Mesenchymal stem cell (in vitro differentiated cells and primary cell): ENCODE results near the gene PROM2.
"Not testable (repeated sequence)": the region's sequence is repeated elsewhere in the genome, so short reads cannot be mapped to it uniquely, and the experiment has no call there.

Experiments
- DNase-seq: peaks from one replicate; pipeline ENCODE4 v3.0.0-alpha.2; 2013
- H2AFZ ChIP-seq: one replicate; pipeline ENCODE4 v1.6.1; 2013; ENCODE audit warnings: low read depth, mild to moderate bottlenecking, control low read depth, inconsistent platforms, low read length, moderate library complexity
- H2AK5ac ChIP-seq: 2 replicates; pipeline ENCODE4 v1.6.1; 2013; ENCODE audit warnings: low read length, moderate library complexity, mild to moderate bottlenecking, inconsistent platforms; ENCODE audit not compliant: severe bottlenecking
- H2BK120ac ChIP-seq: one replicate; pipeline ENCODE4 v1.6.1; 2013; ENCODE audit warnings: low read depth, mild to moderate bottlenecking, inconsistent platforms, low read length, moderate library complexity
- H2BK12ac ChIP-seq, 2 experiments: one replicate each; pipeline ENCODE4 v1.6.1; 2013; ENCODE audit warnings: inconsistent platforms in 2 of 2, low read length in 2 of 2, mild to moderate bottlenecking in 2 of 2, moderate library complexity in 2 of 2, control low read depth in 1 of 2
- H2BK15ac ChIP-seq: one replicate; pipeline ENCODE4 v1.6.1; 2013; ENCODE audit warnings: mild to moderate bottlenecking, low read depth, inconsistent platforms; ENCODE audit not compliant: poor library complexity, severe bottlenecking
- H2BK5ac ChIP-seq: 2 replicates; pipeline ENCODE4 v1.6.1; 2013; ENCODE audit warnings: low read depth, mild to moderate bottlenecking, low read length, control low read depth, inconsistent platforms; ENCODE audit not compliant: poor library complexity, severe bottlenecking
- H3K14ac ChIP-seq, 2 experiments: one replicate each; pipeline ENCODE4 v1.6.1; 2013; ENCODE audit warnings: inconsistent platforms in 2 of 2, low read length in 2 of 2, control low read depth in 1 of 2, mild to moderate bottlenecking in 1 of 2, moderate library complexity in 1 of 2
- H3K18ac ChIP-seq, 2 experiments: one replicate each; pipeline ENCODE4 v1.6.1; 2013; ENCODE audit warnings: inconsistent platforms in 2 of 2, low read length in 2 of 2, control low read depth in 1 of 2, low read depth in 1 of 2, mild to moderate bottlenecking in 1 of 2
- H3K23ac ChIP-seq, 2 experiments: one replicate each; pipeline ENCODE4 v1.6.1; 2013; ENCODE audit warnings: inconsistent platforms in 2 of 2, low read length in 2 of 2, mild to moderate bottlenecking in 2 of 2, moderate library complexity in 2 of 2, control low read depth in 1 of 2
- H3K27ac ChIP-seq: 2 replicates; pipeline ENCODE4 v1.5.1; 2013; ENCODE audit warnings: mild to moderate bottlenecking, moderate library complexity, low read length, control low read depth, inconsistent platforms; ENCODE audit not compliant: poor library complexity, severe bottlenecking
- H3K27me3 ChIP-seq, 2 experiments: 2 replicates each; pipeline versions ENCODE4 v1.6.1 to v1.7.0; 2013; ENCODE audit warnings: low read length in 2 of 2, mild to moderate bottlenecking in 2 of 2, moderate library complexity in 2 of 2, control low read depth in 1 of 2, inconsistent platforms in 1 of 2; ENCODE audit not compliant: control insufficient read depth in 1 of 2, insufficient read depth in 1 of 2
- H3K36me3 ChIP-seq, 2 experiments: 2 replicates each; pipeline versions ENCODE4 v1.6.1 to v1.7.0; 2013; ENCODE audit warnings: low read length in 2 of 2, control low read depth in 1 of 2, inconsistent platforms in 1 of 2, low read depth in 1 of 2, mild to moderate bottlenecking in 1 of 2; ENCODE audit not compliant: insufficient read depth in 2 of 2, control insufficient read depth in 1 of 2
- H3K4ac ChIP-seq, 2 experiments: one replicate each; pipeline ENCODE4 v1.6.1; 2013; ENCODE audit warnings: inconsistent platforms in 2 of 2, low read length in 2 of 2, mild to moderate bottlenecking in 2 of 2, moderate library complexity in 2 of 2, control low read depth in 1 of 2, low read depth in 1 of 2
- H3K4me1 ChIP-seq: 2 replicates; pipeline ENCODE4 v1.6.1; 2013; ENCODE audit warnings: low read depth, low read length, control low read depth; ENCODE audit not compliant: control insufficient read depth, insufficient read depth
- H3K4me2 ChIP-seq: 2 replicates; pipeline ENCODE4 v1.6.1; 2013; ENCODE audit warnings: low read length, mild to moderate bottlenecking, inconsistent platforms; ENCODE audit not compliant: poor library complexity, severe bottlenecking
- H3K4me3 ChIP-seq, 2 experiments: 2 replicates each; pipeline versions ENCODE4 v1.5.1 to v1.7.0; 2013; ENCODE audit warnings: low read length in 2 of 2, mild to moderate bottlenecking in 2 of 2, control low read depth in 1 of 2, low read depth in 1 of 2; ENCODE audit not compliant: insufficient read depth in 1 of 2
- H3K79me1 ChIP-seq: replicated peaks from 2 replicates; pipeline ENCODE4 v1.6.1; 2013; ENCODE audit warnings: mild to moderate bottlenecking, control low read depth, low read length, inconsistent platforms; ENCODE audit not compliant: poor library complexity, severe bottlenecking
- H3K9ac ChIP-seq: 2 replicates; pipeline ENCODE4 v1.7.0; 2013; ENCODE audit warnings: mild to moderate bottlenecking, low read length, moderate library complexity
- H3K9me3 ChIP-seq: 2 replicates; pipeline ENCODE4 v1.7.0; 2013; ENCODE audit warnings: mild to moderate bottlenecking, low read length; ENCODE audit not compliant: control insufficient read depth
- H4K8ac ChIP-seq: one replicate; pipeline ENCODE4 v1.6.1; 2013; ENCODE audit warnings: inconsistent platforms, mild to moderate bottlenecking, low read length, moderate library complexity
- H4K91ac ChIP-seq: one replicate; pipeline ENCODE4 v1.6.1; 2013; ENCODE audit warnings: mild to moderate bottlenecking, low read length, inconsistent platforms
- WGBS: methylation state at CpG from one replicate; pipeline ENCODE4 v1.1.7; 2013; ENCODE audit warnings: mixed read lengths; 5-methylcytosine and 5-hydroxymethylcytosine counted together

Gene PROM2

GRCh38 chr2:95269036-95269680, 5.1 kb upstream of the PROM2 start:
- no peaks in the 10 kb centered on the region for H3K36me3 ChIP-seq
- H3K9me3 ChIP-seq = no peaks in the 10 kb centered on the region
- no peak overlapping the region for H4K8ac ChIP-seq
- no peak overlapping the region for H3K9ac ChIP-seq
- H2BK12ac ChIP-seq = no peak overlapping the region
- H3K27ac ChIP-seq = no peak overlapping the region
- DNase-seq = no peak
- H2AFZ ChIP-seq = no peak overlapping the region
- H3K4me1 ChIP-seq = peaks cover 1% of the 10 kb centered on the region
- no peak overlapping the region for H2AK5ac ChIP-seq
- H3K27me3 ChIP-seq = peaks cover 3 to 7% of the 10 kb centered on the region in 2 experiments
- no peak overlapping the region for H2BK15ac ChIP-seq
- H3K79me1 ChIP-seq = no peaks in the 10 kb centered on the region
- H2BK120ac ChIP-seq = no peak overlapping the region
- no peak overlapping the region for H3K4ac ChIP-seq
- no peak overlapping the region for H3K18ac ChIP-seq
- WGBS = 81% methylated on average over 7 of the region's 10 CpGs
- H3K23ac ChIP-seq = no peak overlapping the region
- H2BK5ac ChIP-seq = no peak overlapping the region
- no peak overlapping the region for H3K4me2 ChIP-seq
- no peak overlapping the region for H4K91ac ChIP-seq
- no peak overlapping the region for H3K4me3 ChIP-seq
- H3K14ac ChIP-seq = no peak overlapping the region

GRCh38 chr2:95269745-95270144, 4.5 kb upstream of the PROM2 start:
- not testable (repeated sequence) for H3K14ac ChIP-seq, H2BK120ac ChIP-seq, H3K4me2 ChIP-seq, H4K8ac ChIP-seq, H3K27me3 ChIP-seq, H2AFZ ChIP-seq, H4K91ac ChIP-seq, H3K36me3 ChIP-seq, H2BK15ac ChIP-seq, H2BK5ac ChIP-seq, H2BK12ac ChIP-seq, H2AK5ac ChIP-seq, H3K23ac ChIP-seq, H3K79me1 ChIP-seq, H3K18ac ChIP-seq, H3K27ac ChIP-seq, H3K4me3 ChIP-seq, DNase-seq, H3K9me3 ChIP-seq, H3K4me1 ChIP-seq, H3K9ac ChIP-seq, H3K4ac ChIP-seq
- 86% methylated on average over 5 of the region's 5 CpGs for WGBS

GRCh38 chr2:95270541-95271081, 3.6 kb upstream of the PROM2 start:
- no peak overlapping the region for H3K18ac ChIP-seq
- H3K9ac ChIP-seq = no peak overlapping the region
- no peak overlapping the region for H3K4me3 ChIP-seq
- H3K4ac ChIP-seq = no peak overlapping the region
- no peak overlapping the region for H3K14ac ChIP-seq
- no peak overlapping the region for H4K91ac ChIP-seq
- no peak overlapping the region for H4K8ac ChIP-seq
- 79% methylated on average over 8 of the region's 8 CpGs for WGBS
- no peak overlapping the region for H2AK5ac ChIP-seq
- H2BK120ac ChIP-seq = no peak overlapping the region
- no peak overlapping the region for H3K4me2 ChIP-seq
- no peak overlapping the region for H2BK12ac ChIP-seq
- H2BK15ac ChIP-seq = no peak overlapping the region
- H3K27me3 ChIP-seq = peaks cover 3 to 5% of the 10 kb centered on the region in 2 experiments
- no peak overlapping the region for H3K27ac ChIP-seq
- H3K9me3 ChIP-seq = no peaks in the 10 kb centered on the region
- no peaks in the 10 kb centered on the region for H3K36me3 ChIP-seq
- H3K79me1 ChIP-seq = no peaks in the 10 kb centered on the region
- no peak overlapping the region for H2AFZ ChIP-seq
- H3K4me1 ChIP-seq = peaks cover 8% of the 10 kb centered on the region
- H3K23ac ChIP-seq = no peak overlapping the region
- no peak overlapping the region for H2BK5ac ChIP-seq
- no peak for DNase-seq

- H3K27me3 ChIP-seq = peaks cover 3% of the 10 kb centered on the region in 2 experiments
- H3K9me3 ChIP-seq = no peaks in the 10 kb centered on the region
- no peak overlapping the region for H3K4me2 ChIP-seq
- no peak overlapping the region for H4K8ac ChIP-seq
- H2AK5ac ChIP-seq = no peak overlapping the region
- peaks cover 8% of the 10 kb centered on the region for H3K4me1 ChIP-seq
- H3K23ac ChIP-seq = no peak overlapping the region
- no peak overlapping the region for H2AFZ ChIP-seq
- H2BK5ac ChIP-seq = no peak overlapping the region
- no peak overlapping the region for H2BK12ac ChIP-seq
- no peak overlapping the region for H3K18ac ChIP-seq
- no peaks in the 10 kb centered on the region for H3K79me1 ChIP-seq
- no peak overlapping the region for H3K4me3 ChIP-seq
- H2BK15ac ChIP-seq = no peak overlapping the region
- no peak overlapping the region for H3K4ac ChIP-seq
- no peak overlapping the region for H3K27ac ChIP-seq
- no peak overlapping the region for H4K91ac ChIP-seq
- H2BK120ac ChIP-seq = no peak overlapping the region
- DNase-seq = no peak
- no peaks in the 10 kb centered on the region for H3K36me3 ChIP-seq
- no peak overlapping the region for H3K9ac ChIP-seq
- WGBS = 79% methylated on average over 6 of the region's 6 CpGs
- no peak overlapping the region for H3K14ac ChIP-seq
Measured at GRCh38 chr2:95271381-95271971, 2.8 kb upstream of the PROM2 start.
